NCI-H1105 treated with DMSO at 0.1 percent for 48 hours (cell line): ENCODE results near the gene RNF186.
"Not testable (repeated sequence)": the region's sequence is repeated elsewhere in the genome, so short reads cannot be mapped to it uniquely, and the experiment has no call there.

ENCODE experiments used
- DNase-seq: peaks from one replicate; lab custom pipeline; 2025; lab: John Stamatoyannopoulos, UW

Gene RNF186

GRCh38 chr1:19814681-19815503 is at the start of gene RNF186:
Gene RNF186, minus strand, starts transcription at chr1:19815283. Its CDS starts 182 bp downstream, at chr1:19815101.
- peak; percentile 85 for DNase-seq

GRCh38 chr1:19864570-19865160 is 49.6 kb upstream of the RNF186 start:
- DNase-seq = no peak

GRCh38 chr1:19862944-19863343 is 47.9 kb upstream of the RNF186 start:
- no peak for DNase-seq

GRCh38 chr1:19861842-19862530 is 46.9 kb upstream of the RNF186 start:
- DNase-seq = no peak

GRCh38 chr1:19861034-19861433 is 46.0 kb upstream of the RNF186 start:
- no peak for DNase-seq

GRCh38 chr1:19860418-19860817 is 45.3 kb upstream of the RNF186 start:
- no peak for DNase-seq

GRCh38 chr1:19859876-19860275 is 44.8 kb upstream of the RNF186 start:
- no peak for DNase-seq

GRCh38 chr1:19858893-19859292 is 43.8 kb upstream of the RNF186 start:
- DNase-seq = no peak

GRCh38 chr1:19854866-19855265 is 39.8 kb upstream of the RNF186 start:
- DNase-seq = no peak

GRCh38 chr1:19852036-19852435 is 37.0 kb upstream of the RNF186 start:
- DNase-seq = no peak

GRCh38 chr1:19850214-19850613 is 35.1 kb upstream of the RNF186 start:
- DNase-seq = no peak

GRCh38 chr1:19849307-19849706 is 34.2 kb upstream of the RNF186 start:
- DNase-seq = not testable (repeated sequence)

GRCh38 chr1:19847334-19847733 is 32.3 kb upstream of the RNF186 start:
- not testable (repeated sequence) for DNase-seq

GRCh38 chr1:19846338-19846737 is 31.3 kb upstream of the RNF186 start:
- no peak for DNase-seq

GRCh38 chr1:19845555-19845954 is 30.5 kb upstream of the RNF186 start:
- DNase-seq = no peak

- no peak for DNase-seq
Measured at GRCh38 chr1:19844731-19845495, 29.8 kb upstream of the RNF186 start.

- DNase-seq = no peak
Measured at GRCh38 chr1:19840228-19840627, 25.1 kb upstream of the RNF186 start.

GRCh38 chr1:19837866-19838265 is 22.8 kb upstream of the RNF186 start:
- no peak for DNase-seq

- DNase-seq = no peak
Measured at GRCh38 chr1:19835578-19835977, 20.5 kb upstream of the RNF186 start.

GRCh38 chr1:19831441-19831840 is 16.4 kb upstream of the RNF186 start:
- DNase-seq = no peak

- no peak for DNase-seq
Measured at GRCh38 chr1:19828546-19828945, 13.5 kb upstream of the RNF186 start.

- no peak for DNase-seq
Measured at GRCh38 chr1:19825298-19825697, 10.2 kb upstream of the RNF186 start.
